Caco-2 (cell line): ENCODE results near the gene HTR3B. TPM values are rescaled to one million over a fixed set of nuclear protein-coding genes. Genes with fewer than 3 reads are reported as not detected.

Experiments used
- BruUV-seq: library from RNA; stranded (reverse); fragments of 400-500 nt; replicated peaks from 2 replicates; lab custom pipeline; 2021; lab: Mats Ljungman, UMichigan
- CTCF ChIA-PET: fragments of 300-600 bp; sonication (Branson Sonifier 250); formaldehyde crosslinking; loops from one replicate; lab custom pipeline; 2022; ENCODE audit warnings: antibody characterized with exemption; lab: Charles Lee
- POLR2A ChIA-PET: fragments of 300-600 bp; sonication (Branson Sonifier 250); formaldehyde crosslinking; loops from one replicate; lab custom pipeline; 2022; ENCODE audit warnings: antibody characterized with exemption; lab: Charles Lee
- DNase-seq, 2 experiments: peaks; one replicate each; pipeline versions ENCODE4 v3.0.0 to v3.0.0-alpha.2; 2020 to 2022
- H3K27me3 ChIP-seq: replicated peaks from 2 replicates; pipeline ENCODE4 v1.6.0; 2011; ENCODE audit warnings: low read length; ENCODE audit not compliant: control insufficient read depth, insufficient read depth
- H3K36me3 ChIP-seq: 2 replicates; pipeline ENCODE4 v1.5.1; 2011; ENCODE audit warnings: low read length; ENCODE audit not compliant: control insufficient read depth, insufficient read depth
- H3K4me1 ChIP-seq: fragments of 250-450 bp; sonication (Bioruptor Pico); 2 replicates; pipeline ENCODE4 v1.5.1; 2020; ENCODE audit warnings: mild to moderate bottlenecking
- H3K4me3 ChIP-seq: 2 replicates; pipeline ENCODE4 v1.5.1; 2011; ENCODE audit warnings: low read depth, mild to moderate bottlenecking, control low read depth, low read length
- H3K9me3 ChIP-seq: fragments of 250-450 bp; sonication (Bioruptor Pico); 2 replicates; pipeline ENCODE4 v1.5.1; 2020; ENCODE audit warnings: mild to moderate bottlenecking, moderate library complexity
- H3K27ac Mint-ChIP-seq: one replicate; pipeline ENCODE4 v1.8.0; 2022; ENCODE audit warnings: mixed read lengths; ENCODE audit not compliant: unreplicated experiment
- H3K27me3 Mint-ChIP-seq: one replicate; pipeline ENCODE4 v1.8.0; 2022; ENCODE audit warnings: mixed read lengths; ENCODE audit not compliant: insufficient read depth, unreplicated experiment
- H3K36me3 Mint-ChIP-seq: one replicate; pipeline ENCODE4 v1.8.0; 2022; ENCODE audit warnings: mild to moderate bottlenecking, mixed read lengths; ENCODE audit not compliant: insufficient read depth, unreplicated experiment
- H3K4me1 Mint-ChIP-seq: one replicate; pipeline ENCODE4 v1.8.0; 2022; ENCODE audit warnings: low read depth, mixed read lengths; ENCODE audit not compliant: unreplicated experiment
- H3K4me3 Mint-ChIP-seq: one replicate; pipeline ENCODE4 v1.8.0; 2022; ENCODE audit warnings: mild to moderate bottlenecking, moderate library complexity, mixed read lengths; ENCODE audit not compliant: unreplicated experiment
- H3K9me3 Mint-ChIP-seq: one replicate; pipeline ENCODE4 v1.8.0; 2022; ENCODE audit warnings: mixed read lengths; ENCODE audit not compliant: unreplicated experiment
- CTCF ChIP-seq, 2 experiments: fragments of 200-600 bp in 1 of 2; IDR thresholded peaks; 1 replicate in 1 of 2; 2 replicates in 1 of 2; pipeline versions ENCODE4 v1.5.1 to v1.8.0; 2011 to 2022; ENCODE audit warnings: antibody characterized with exemption in 1 of 2, control low read depth in 1 of 2, inconsistent platforms in 1 of 2, low read depth in 1 of 2, low read length in 1 of 2, mild to moderate bottlenecking in 1 of 2, moderate library complexity in 1 of 2; ENCODE audit not compliant: insufficient read depth in 1 of 2, severe bottlenecking in 1 of 2, unreplicated experiment in 1 of 2
- intact Hi-C: fragments of 100-400 bp; cut with micrococcal nuclease; formaldehyde crosslinking; loops from one replicate; pipeline ENCODE4 v1.10.0; 2022; ENCODE audit not compliant: unreplicated experiment
- total RNA-seq: library from RNA; stranded (reverse); gene quantifications from 2 replicates; pipeline ENCODE4 v1.2.3, GENCODE V29; 2022

Gene HTR3B
- total RNA-seq, 1 experiment from 2014 or later, result not detected

- no peaks in the 10 kb centered on the region for H3K36me3 ChIP-seq
- H3K4me1 Mint-ChIP-seq, result peaks cover 6% of the 10 kb centered on the region
- H3K27ac Mint-ChIP-seq, result no peak overlapping the region
- H3K36me3 Mint-ChIP-seq, result no peaks in the 10 kb centered on the region
- H3K4me3 ChIP-seq, result no peak overlapping the region
- no peaks in the 10 kb centered on the region for H3K9me3 ChIP-seq
- H3K4me3 Mint-ChIP-seq, result no peak overlapping the region
- TF ChIP-seq CTCF (IDR thresholded peaks at IDR 0.05; ENCODE audit: insufficient read depth in 1 of 2, low read depth in 1 of 2, low read length in 1 of 2, severe bottlenecking in 1 of 2, unreplicated experiment in 1 of 2), result no peak
- CTCF ChIA-PET, result no interaction called here
- no peak for DNase-seq
- POLR2A ChIA-PET, result no interaction called here
- no peaks in the 10 kb centered on the region; the same call in 1 of the 2 replicates for H3K27me3 ChIP-seq
- no TSS peak for BruUV-seq
- no peaks in the 10 kb centered on the region for H3K9me3 Mint-ChIP-seq
- intact Hi-C loops, result no loop called here
- no peaks in the 10 kb centered on the region for H3K4me1 ChIP-seq
- H3K27me3 Mint-ChIP-seq, result peaks cover 23% of the 10 kb centered on the region
These were observed 30.2 kb downstream of the HTR3B start for GRCh38 chr11:113934761-113935160.

- Histone ChIP-seq H3K4me1 (no peaks in the 10 kb centered on the region), H3K9me3 (no peaks in the 10 kb centered on the region), H3K27me3 (no peaks in the 10 kb centered on the region; the same call in 1 of the 2 replicates), H3K4me3 (no peak overlapping the region), H3K36me3 (no peaks in the 10 kb centered on the region)
- intact Hi-C loops, result no loop called here
- Mint-ChIP-seq H3K4me3 (no peak overlapping the region), H3K9me3 (no peaks in the 10 kb centered on the region), H3K36me3 (no peaks in the 10 kb centered on the region), H3K27me3 (peaks cover 25% of the 10 kb centered on the region), H3K4me1 (peaks cover 6% of the 10 kb centered on the region), H3K27ac (no peak overlapping the region)
- DNase-seq, result no peak
- no peak for TF ChIP-seq CTCF (IDR thresholded peaks at IDR 0.05; ENCODE audit: insufficient read depth in 1 of 2, low read depth in 1 of 2, low read length in 1 of 2, severe bottlenecking in 1 of 2, unreplicated experiment in 1 of 2)
- ChIA-PET POLR2A (no interaction called here), CTCF (no interaction called here)
- no TSS peak for BruUV-seq
These were observed 31.3 kb downstream of the HTR3B start for GRCh38 chr11:113935858-113936257.

- Histone ChIP-seq H3K36me3 (no peaks in the 10 kb centered on the region), H3K4me3 (no peak overlapping the region), H3K4me1 (no peaks in the 10 kb centered on the region), H3K9me3 (no peaks in the 10 kb centered on the region), H3K27me3 (no peaks in the 10 kb centered on the region; the same call in 1 of the 2 replicates)
- intact Hi-C loops, result no loop called here
- Mint-ChIP-seq H3K9me3 (no peaks in the 10 kb centered on the region), H3K27ac (no peak overlapping the region), H3K4me1 (peaks cover 6% of the 10 kb centered on the region), H3K4me3 (no peak overlapping the region), H3K27me3 (peaks cover 26% of the 10 kb centered on the region), H3K36me3 (no peaks in the 10 kb centered on the region)
- POLR2A ChIA-PET, result no interaction called here
- CTCF ChIA-PET, result no interaction called here
- no peak for TF ChIP-seq CTCF (IDR thresholded peaks at IDR 0.05; ENCODE audit: insufficient read depth in 1 of 2, low read depth in 1 of 2, low read length in 1 of 2, severe bottlenecking in 1 of 2, unreplicated experiment in 1 of 2)
- BruUV-seq, result no TSS peak
- no peak for DNase-seq
These were observed 33.3 kb downstream of the HTR3B start for GRCh38 chr11:113937918-113938317.
